Right cardiac atrium (tissue), 5 donors: ENCODE data around the gene SLC25A51. TPM values are rescaled to one million over a fixed set of nuclear protein-coding genes. Genes with fewer than 3 reads are reported as not detected.

Experiments used
- ATAC-seq, 2 donors: fragments of 200-7000 bp; cut with Tn5 transposase; one replicate each; pipeline versions ENCODE4 v1.8.0 to v1.9.1; 2020; ENCODE audit warnings: moderate library complexity in 2 of 2, mild to moderate bottlenecking in 1 of 2
- DNase-seq, 3 donors: peaks; one replicate each; pipeline ENCODE4 v3.0.0-alpha.2; 2020
- H3K27ac ChIP-seq: one replicate; pipeline ENCODE4 v1.5.1; 2013; ENCODE audit warnings: mild to moderate bottlenecking, low read length, control low read depth, moderate library complexity
- H3K27me3 ChIP-seq: one replicate; pipeline ENCODE4 v1.6.1; 2013; ENCODE audit not compliant: control insufficient read depth, insufficient read depth
- H3K4me1 ChIP-seq: one replicate; pipeline ENCODE4 v1.6.1; 2013; ENCODE audit warnings: low read length; ENCODE audit not compliant: control insufficient read depth, insufficient read depth
- H3K4me3 ChIP-seq: one replicate; pipeline ENCODE4 v1.5.1; 2013; ENCODE audit warnings: low read length, control low read depth
- H3K9me3 ChIP-seq: one replicate; pipeline ENCODE4 v1.6.1; 2013; ENCODE audit warnings: low read length; ENCODE audit not compliant: control insufficient read depth
- WGBS: extraction: QIAGEN DNeasy Blood & Tissue Kit; methylation state at CpG from one replicate; pipeline ENCODE4 v1.1.7; 2013; 5-methylcytosine and 5-hydroxymethylcytosine counted together
- intact Hi-C, 4 donors: fragments of 100-400 bp; cut with DNase I; formaldehyde crosslinking; loops; one replicate each; pipeline versions ENCODE4 v1.11.0 to v1.14.0; 2022 to 2023
- polyA plus RNA-seq: library from polyadenylated mRNA; stranded (reverse); fragments of 200-250 nt; gene quantifications from one replicate; pipeline ENCODE4 v1.2.3, GENCODE V29; 2013
- total RNA-seq, 4 donors: library from RNA; stranded (reverse); fragmentation: NEBNext Ultra II Directional; extraction: Animal tissue kit (Norgen Biotek cat#: 25700); gene quantifications; one replicate each; pipeline ENCODE4 v1.2.1, GENCODE V29; 2021
- donor health status: healthy with polysubstance abuse.
- donor health status: DM: no; HTN: yes; CAD: no.
- donor health status: DM: no; HTN: no; CAD: no.
- donor health status: DM: no; HTN: yes; CAD: no; lungs with severe emphysema.
- donor health status: DM: yes; HTN: yes; CAD: no.

SLC25A51 gene
- total and polyA plus RNA-seq, 5 donors: 13.1 to 29.4 (median 25.7) TPM

DNA sequence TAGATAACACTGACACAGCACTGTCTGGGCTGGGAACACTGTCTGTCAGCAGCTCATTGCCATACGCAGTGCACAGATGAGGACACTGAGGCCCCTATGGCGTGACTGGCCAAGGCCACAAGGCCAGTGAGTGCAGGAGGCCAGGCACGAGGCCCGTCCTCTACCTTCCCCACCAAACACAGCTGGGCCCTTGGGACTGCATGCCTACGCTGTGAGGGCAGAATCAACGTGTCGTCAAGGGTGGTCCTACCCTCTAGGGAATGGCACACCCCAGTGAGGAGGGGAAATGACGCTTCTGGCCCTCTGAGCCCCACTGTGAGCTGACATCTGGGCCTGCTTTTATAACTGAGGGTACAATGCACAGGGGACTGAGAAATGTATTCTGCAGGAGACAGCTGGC lies 42.1 kb upstream of the SLC25A51 start:
- H3K9me3 ChIP-seq: no peaks in the 10 kb centered on the region
- H3K4me3 ChIP-seq: no peak overlapping the region
- no peak for ATAC-seq
- 79% methylated on average over 8 of the region's 8 CpGs for WGBS
- H3K27ac ChIP-seq: no peak overlapping the region
- peak in 1 of 3 donors; percentile 14 for DNase-seq
- H3K27me3 ChIP-seq: no peaks in the 10 kb centered on the region
- intact Hi-C loops: no loop called here
- H3K4me1 ChIP-seq: peaks cover 20% of the 10 kb centered on the region

DNA sequence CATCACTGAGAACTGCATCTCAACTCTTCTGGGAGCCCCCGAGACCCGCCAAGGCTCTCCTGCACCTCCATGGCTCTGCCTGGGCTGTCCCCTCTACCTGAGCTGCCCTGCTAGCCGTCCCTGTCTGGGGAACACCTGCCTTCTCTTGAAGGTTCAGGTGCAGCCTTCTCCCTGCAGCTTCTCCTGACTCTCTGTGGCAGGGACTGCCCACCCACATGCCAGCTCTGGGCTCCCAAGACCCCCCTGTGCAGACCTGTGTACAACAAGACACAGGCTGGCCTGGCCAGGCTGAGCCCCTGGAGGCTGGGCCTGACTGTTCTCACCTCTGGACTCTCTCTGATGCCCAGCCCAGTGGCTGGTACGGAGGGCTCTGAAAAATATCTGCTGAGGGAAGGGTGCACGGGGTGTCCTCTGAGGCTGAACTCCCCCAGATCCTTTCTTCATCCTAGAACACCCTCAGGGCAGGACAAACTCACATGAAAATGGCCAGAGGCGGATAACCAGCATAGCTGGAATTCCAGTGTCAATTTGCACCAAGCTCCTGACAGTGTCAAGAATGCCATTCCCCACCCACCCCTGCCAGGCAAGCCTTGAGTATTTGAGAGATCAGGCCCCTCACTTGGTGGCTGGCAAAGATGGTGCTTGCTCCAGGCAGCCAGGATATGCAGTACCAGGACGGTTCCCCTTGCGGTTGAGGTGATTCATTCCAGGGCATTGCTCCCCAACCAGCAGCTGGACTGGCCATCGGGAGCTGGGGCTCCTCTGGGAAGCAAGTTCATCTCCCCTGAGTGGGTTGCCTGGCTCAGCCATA lies 40.9 kb upstream of the SLC25A51 start:
- H3K9me3 ChIP-seq: no peaks in the 10 kb centered on the region
- H3K27me3 ChIP-seq: no peaks in the 10 kb centered on the region
- intact Hi-C loops: no loop called here
- no peak overlapping the region for H3K4me3 ChIP-seq
- no peak overlapping the region for H3K27ac ChIP-seq
- H3K4me1 ChIP-seq: peaks cover 20% of the 10 kb centered on the region
- peak in 2 of 3 donors; percentile 11 to 58 for DNase-seq
- ATAC-seq: peak; percentile 2 to 9
- WGBS: 82% methylated on average over 9 of the region's 9 CpGs

DNA sequence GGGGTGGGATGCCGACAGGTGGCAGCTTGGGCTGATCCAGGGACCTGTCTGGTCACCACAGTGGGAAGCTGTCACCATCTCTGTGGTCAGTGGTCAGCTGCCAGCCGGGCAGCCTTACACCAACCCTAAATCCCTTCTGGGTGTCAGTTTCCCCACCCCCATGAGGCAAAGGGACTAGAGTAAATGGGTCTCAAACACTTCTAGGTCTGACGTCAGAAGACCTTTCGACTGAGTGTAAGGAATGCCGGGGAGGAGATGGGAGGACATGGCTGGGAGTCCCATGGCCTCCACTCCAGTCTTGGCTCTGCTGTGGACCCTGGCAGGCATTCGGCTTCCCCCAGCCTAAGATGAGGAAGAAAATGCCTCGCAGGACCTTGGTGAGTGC lies 40.3 kb upstream of the SLC25A51 start:
- DNase-seq (peak in 2 of 3 donors; percentile 36), ATAC-seq (peak in 1 of 2 donors; percentile 15)
- Histone ChIP-seq H3K4me3 (no peak overlapping the region), H3K9me3 (no peaks in the 10 kb centered on the region), H3K27me3 (no peaks in the 10 kb centered on the region), H3K27ac (no peak overlapping the region), H3K4me1 (peaks cover 20% of the 10 kb centered on the region)
- 71% methylated on average over 7 of the region's 7 CpGs for WGBS
- intact Hi-C loops: no loop called here

DNA sequence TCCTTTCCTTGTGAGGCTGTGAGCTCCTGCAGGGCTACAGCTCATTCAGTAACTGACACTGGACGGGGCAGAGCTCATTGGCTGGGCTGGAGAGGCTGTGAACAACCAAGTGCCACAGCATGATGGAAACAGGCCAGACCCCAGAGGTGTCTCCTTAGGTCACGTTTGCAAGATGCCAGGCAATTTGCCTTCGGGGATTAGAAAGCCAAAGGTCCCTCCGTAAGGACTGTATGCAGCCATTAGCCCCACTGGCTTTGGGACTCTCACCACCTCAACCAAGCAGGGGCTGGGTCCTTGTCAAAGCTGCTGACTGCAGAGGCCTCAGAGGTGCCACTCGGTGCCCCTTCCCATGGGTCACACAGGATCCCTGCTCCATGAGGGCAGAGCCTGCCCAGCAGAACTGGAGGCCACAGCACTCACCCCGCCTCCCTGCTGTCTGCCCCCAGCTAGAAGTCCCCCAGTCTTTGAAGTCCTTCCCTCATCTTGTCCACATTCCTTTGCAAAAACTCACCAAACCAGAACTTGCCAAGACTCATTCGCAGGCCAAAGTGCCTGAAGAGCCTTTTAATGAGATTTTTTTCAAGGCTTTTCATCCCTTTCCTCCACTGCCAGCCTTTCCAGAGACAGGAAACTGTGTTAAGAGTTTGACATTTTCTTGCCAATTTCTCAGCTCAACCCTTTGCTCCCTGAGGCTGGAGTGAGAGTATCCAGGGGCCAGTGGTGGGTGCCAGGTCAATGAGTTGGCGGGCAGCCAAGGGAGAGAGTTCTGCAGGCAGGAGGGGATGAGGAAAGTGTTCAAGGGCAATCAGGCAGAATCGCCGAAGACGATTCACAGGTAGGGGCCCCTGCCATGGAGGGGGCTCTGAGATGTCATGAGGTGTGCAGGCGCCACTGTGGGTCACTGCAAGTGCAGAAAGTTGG lies 39.7 kb upstream of the SLC25A51 start:
- H3K4me3 ChIP-seq: no peak overlapping the region
- peak; percentile 15 to 31 for ATAC-seq
- no peaks in the 10 kb centered on the region for H3K27me3 ChIP-seq
- WGBS: 55% methylated on average over 12 of the region's 12 CpGs
- peaks cover 26% of the 10 kb centered on the region for H3K4me1 ChIP-seq
- H3K27ac ChIP-seq: no peak overlapping the region
- peak; percentile 50 to 76 (median 74) for DNase-seq
- H3K9me3 ChIP-seq: no peaks in the 10 kb centered on the region
- intact Hi-C loops: no loop called here

DNA sequence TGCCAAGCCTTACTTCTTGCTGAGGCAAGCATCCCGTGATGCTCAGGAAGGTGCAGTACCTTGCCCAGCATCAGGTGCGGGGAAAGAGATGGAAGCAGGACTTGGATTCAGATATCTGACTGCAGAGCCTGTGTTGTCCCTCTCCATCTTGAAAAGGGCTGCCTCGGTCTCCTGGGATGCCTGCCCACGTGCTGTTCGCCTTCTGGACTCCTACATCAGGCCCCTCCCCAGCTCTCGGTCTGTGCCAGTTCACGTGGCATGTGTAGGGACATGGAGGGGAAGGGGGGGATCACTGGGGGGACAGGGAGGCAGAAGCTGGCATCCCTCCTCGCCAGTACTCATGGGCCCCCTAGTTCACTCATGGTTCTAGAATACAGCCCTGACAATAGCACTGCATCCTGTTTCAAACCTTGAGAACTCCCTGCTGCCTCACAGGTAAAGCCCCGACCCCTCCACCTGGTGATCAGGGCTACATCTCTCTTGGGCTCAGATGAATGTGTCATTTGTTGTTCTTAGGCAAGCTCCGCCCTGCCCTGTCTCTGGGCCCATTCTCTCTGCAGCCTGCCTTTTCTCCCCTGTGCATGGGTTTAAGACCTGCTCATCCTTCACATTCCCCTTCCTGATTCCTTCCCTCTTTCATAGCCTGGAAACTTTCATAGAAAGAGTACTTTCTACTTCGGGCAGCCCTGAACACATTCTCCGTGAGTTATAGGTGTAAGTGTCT lies 38.9 kb upstream of the SLC25A51 start:
- DNase-seq: peak in 2 of 3 donors; percentile 2 to 31
- no peak for ATAC-seq
- intact Hi-C loops: no loop called here

DNA sequence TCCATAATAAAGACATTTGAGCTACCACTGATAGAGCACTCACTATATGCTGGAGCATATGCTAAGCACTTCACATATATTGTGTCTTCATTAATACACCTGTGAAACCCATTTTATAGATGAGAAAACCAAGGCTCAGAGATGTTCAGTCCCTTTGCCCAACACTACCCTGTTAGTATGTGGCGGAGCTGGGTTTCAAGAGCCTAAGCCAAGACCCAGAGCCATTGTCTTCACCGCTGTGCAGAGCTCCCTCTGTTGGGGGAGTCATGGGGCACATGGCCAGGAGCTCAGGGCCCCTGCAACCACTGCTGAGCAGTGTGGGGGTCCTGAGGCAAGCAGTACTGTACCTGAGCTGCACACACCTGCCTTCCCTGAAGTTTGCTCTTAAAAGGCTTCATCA lies 37.3 kb upstream of the SLC25A51 start:
- Histone ChIP-seq H3K27ac (no peak overlapping the region), H3K27me3 (no peaks in the 10 kb centered on the region), H3K9me3 (no peaks in the 10 kb centered on the region), H3K4me3 (no peak overlapping the region), H3K4me1 (peaks cover 32% of the 10 kb centered on the region)
- no peak for ATAC-seq
- 98% methylated on average over 2 of the region's 2 CpGs for WGBS
- intact Hi-C loops: no loop called here
- DNase-seq: peak in 1 of 3 donors; percentile 5

More for the DNA sequence above, 38.9 kb upstream of the SLC25A51 start:
- Histone ChIP-seq H3K27ac (no peak overlapping the region), H3K4me1 (peaks cover 31% of the 10 kb centered on the region), H3K4me3 (no peak overlapping the region), H3K27me3 (no peaks in the 10 kb centered on the region), H3K9me3 (no peaks in the 10 kb centered on the region)
- 75% methylated on average over 12 of the region's 12 CpGs for WGBS

DNA sequence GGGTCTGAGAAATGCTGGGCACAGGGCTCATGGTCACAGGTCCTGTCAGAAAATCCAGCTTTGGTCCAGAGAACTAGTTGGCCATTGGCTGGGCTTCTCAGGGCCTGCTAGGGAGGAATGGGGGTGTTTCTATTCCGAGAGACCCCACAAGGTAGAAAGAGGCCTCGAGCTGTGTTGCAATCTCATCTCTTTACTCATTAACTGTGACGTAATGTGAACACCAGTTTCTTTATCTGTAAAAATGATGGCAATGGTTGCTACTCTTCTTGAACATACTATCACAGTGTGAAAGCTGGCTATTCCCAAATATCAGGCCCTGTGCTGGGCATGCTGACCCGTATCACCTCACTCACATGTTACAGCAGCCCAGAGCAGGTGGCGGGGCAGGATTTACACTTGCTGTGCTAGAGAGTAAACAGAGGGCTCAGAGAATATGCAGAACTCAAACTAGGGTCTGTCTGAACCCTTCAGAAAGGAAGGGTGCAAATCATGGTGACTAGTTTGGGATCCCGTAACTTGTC lies 35.7 kb upstream of the SLC25A51 start:
- 79% methylated on average over 6 of the region's 6 CpGs for WGBS
- no peak overlapping the region for H3K27ac ChIP-seq
- intact Hi-C loops: loop anchor here in 1 of 4 donors (10.0 kb wide), 1 partner anchor 55 kb away; no protein-coding TSS in a partner anchor
- H3K4me1 ChIP-seq: peaks cover 28% of the 10 kb centered on the region
- H3K9me3 ChIP-seq: no peaks in the 10 kb centered on the region
- H3K4me3 ChIP-seq: no peak overlapping the region
- no peaks in the 10 kb centered on the region for H3K27me3 ChIP-seq
- ATAC-seq (no peak), DNase-seq (peak in 1 of 3 donors; percentile 22)

DNA sequence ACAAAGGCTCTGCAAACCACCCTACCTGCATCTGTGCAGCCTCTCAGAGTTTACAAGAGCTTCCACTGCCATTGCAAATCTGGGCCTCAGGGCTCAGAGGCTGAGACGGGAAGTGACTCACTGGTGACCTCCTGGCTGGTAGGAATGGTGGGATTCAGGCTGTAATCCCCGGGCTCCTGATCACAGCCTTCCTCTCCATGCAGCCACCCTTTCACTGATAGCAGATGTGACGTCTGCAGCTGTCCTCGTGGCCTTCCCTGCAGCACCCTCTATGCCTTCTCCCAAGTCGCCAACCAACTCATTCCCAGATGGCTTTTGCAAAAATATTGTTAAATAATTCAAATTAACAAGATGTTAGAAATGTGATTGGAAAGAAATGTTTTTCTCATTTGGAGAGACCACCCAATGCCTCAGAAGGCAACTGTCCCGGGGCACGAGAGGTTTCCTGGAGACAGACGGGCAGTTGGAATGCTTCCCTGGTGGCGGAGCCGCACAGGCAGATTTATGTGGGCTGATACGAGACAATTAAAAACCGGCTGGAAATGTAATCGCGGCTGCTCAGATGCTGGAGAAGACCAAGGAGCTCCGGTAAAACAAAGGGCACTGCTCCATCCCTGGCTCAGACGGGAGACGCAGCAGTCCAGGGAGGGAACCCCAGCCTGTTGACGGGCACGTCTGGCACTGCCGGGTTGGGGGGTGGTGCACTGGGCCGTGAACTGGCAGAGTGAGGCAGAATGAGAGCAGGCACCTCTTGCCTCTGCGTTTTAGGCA lies 34.4 kb upstream of the SLC25A51 start:
- H3K4me1 ChIP-seq: peaks cover 19% of the 10 kb centered on the region
- no peak overlapping the region for H3K4me3 ChIP-seq
- DNase-seq: peak; percentile 53 to 71 (median 58)
- H3K27ac ChIP-seq: peak overlapping the region; percentile 71
- peak; percentile 36 to 84 for ATAC-seq
- 22% methylated on average over 22 of the region's 22 CpGs for WGBS
- no peaks in the 10 kb centered on the region for H3K27me3 ChIP-seq
- intact Hi-C loops: loop anchor here in 1 of 4 donors (10.0 kb wide), 1 partner anchor 56 kb away; no protein-coding TSS in a partner anchor
- no peaks in the 10 kb centered on the region for H3K9me3 ChIP-seq

DNA sequence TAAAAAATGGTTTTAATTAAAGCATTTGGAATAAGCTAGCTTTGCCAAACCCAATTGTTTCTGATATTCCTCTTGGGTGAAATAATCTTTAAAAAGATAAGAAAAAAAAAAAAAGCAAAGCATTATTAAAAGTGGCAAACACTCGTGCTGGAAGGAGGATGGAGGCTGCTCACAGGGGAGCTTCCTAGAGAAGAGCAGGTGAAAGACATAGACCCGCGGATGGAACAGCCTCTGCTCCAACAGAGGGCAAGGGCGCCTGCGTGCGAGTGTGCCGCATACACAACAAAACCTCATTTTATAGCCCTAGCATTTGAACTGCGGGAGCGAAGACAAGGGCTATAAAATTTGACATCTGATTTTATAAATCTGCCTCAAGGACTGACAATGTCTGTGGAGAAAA lies 33.4 kb upstream of the SLC25A51 start:
- no peaks in the 10 kb centered on the region for H3K9me3 ChIP-seq
- no peak for ATAC-seq
- peak overlapping the region; percentile 39 for H3K27ac ChIP-seq
- 79% methylated on average over 9 of the region's 9 CpGs for WGBS
- DNase-seq: peak in 2 of 3 donors; percentile 15 to 23
- H3K4me1 ChIP-seq: peaks cover 15% of the 10 kb centered on the region
- no peak overlapping the region for H3K4me3 ChIP-seq
- H3K27me3 ChIP-seq: no peaks in the 10 kb centered on the region
- intact Hi-C loops: loop anchor here in 1 of 4 donors (10.0 kb wide), 1 partner anchor 57 kb away; no protein-coding TSS in a partner anchor
